ENCODE data around the gene CHRNA4.
"Not testable (repeated sequence)": the region's sequence is repeated elsewhere in the genome, so short reads cannot be mapped to it uniquely, and the experiment has no call there.

CHRNA4 gene

GRCh38 chr20:63309261-63310071 is 51.7 kb downstream of the CHRNA4 start:
- Histone ChIP-seq H3K27ac (ENCODE audit: low read depth, low read length, severe bottlenecking) (no peak overlapping the region), H3K4me3 (ENCODE audit: extremely low read depth, insufficient read depth, low read length, poor library complexity, severe bottlenecking) (no peak overlapping the region)

GRCh38 chr20:63308218-63308911 is 52.8 kb downstream of the CHRNA4 start:
- Histone ChIP-seq H3K4me3 (ENCODE audit: extremely low read depth, insufficient read depth, low read length, poor library complexity, severe bottlenecking) (no peak overlapping the region), H3K27ac (ENCODE audit: low read depth, low read length, severe bottlenecking) (no peak overlapping the region), H3K36me3 (ENCODE audit: control insufficient read depth, insufficient read depth, low read length) (no peaks in the 10 kb centered on the region), H3K4me1 (ENCODE audit: control insufficient read depth, insufficient read depth, low read length, poor library complexity, severe bottlenecking) (no peaks in the 10 kb centered on the region), H3K9me3 (ENCODE audit: control insufficient read depth, low read length) (no peaks in the 10 kb centered on the region)
- WGBS, 2 experiments (ENCODE audit: insufficient coverage in 2 of 2) = 89 to 90% methylated on average over 25 to 29 of the region's 30 CpGs

More at GRCh38 chr20:63309261-63310071, 51.7 kb downstream of the CHRNA4 start:
- 56 to 57% methylated on average over 27 to 28 of the region's 35 CpGs for WGBS, 2 experiments (ENCODE audit: insufficient coverage in 2 of 2)
- Histone ChIP-seq H3K9me3 (ENCODE audit: control insufficient read depth, low read length) (no peaks in the 10 kb centered on the region), H3K4me1 (ENCODE audit: control insufficient read depth, insufficient read depth, low read length, poor library complexity, severe bottlenecking) (no peaks in the 10 kb centered on the region), H3K36me3 (ENCODE audit: control insufficient read depth, insufficient read depth, low read length) (no peaks in the 10 kb centered on the region)

DNA sequence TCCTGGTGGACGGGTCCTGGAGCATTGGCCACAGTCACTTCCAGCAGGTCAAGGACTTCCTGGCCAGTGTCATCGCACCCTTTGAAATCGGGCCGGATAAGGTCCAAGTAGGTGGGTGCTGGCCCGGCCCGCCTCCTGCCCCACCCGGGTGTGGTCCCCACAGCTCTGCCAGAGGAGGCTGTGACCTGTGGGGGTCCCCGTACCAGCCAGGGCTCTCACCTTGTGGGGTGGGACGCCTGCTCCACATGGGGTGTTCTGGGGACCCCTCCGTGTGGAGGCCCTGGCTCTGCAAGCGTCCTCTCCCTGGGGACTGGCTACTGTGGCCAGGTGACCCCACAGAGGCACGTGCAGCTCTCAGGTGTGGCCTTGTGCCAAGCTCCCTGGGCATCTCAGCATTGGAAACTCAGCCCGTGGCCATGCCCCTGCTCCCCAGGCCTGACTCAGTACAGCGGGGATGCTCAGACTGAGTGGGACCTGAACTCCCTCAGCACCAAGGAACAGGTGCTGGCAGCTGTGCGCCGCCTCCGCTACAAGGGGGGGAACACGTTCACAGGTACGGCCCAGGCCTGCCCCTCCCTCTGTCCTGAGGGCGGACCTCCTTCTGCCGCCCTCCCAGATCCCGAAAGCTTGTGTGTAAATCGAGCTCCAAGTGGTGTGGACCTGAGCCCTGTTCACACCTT is 53.5 kb downstream of the CHRNA4 start:
- Histone ChIP-seq H3K4me1 (ENCODE audit: control insufficient read depth, insufficient read depth, low read length, poor library complexity, severe bottlenecking) (no peaks in the 10 kb centered on the region), H3K4me3 (ENCODE audit: extremely low read depth, insufficient read depth, low read length, poor library complexity, severe bottlenecking) (no peak overlapping the region), H3K9me3 (ENCODE audit: control insufficient read depth, low read length) (no peaks in the 10 kb centered on the region), H3K27ac (ENCODE audit: low read depth, low read length, severe bottlenecking) (no peak overlapping the region), H3K36me3 (ENCODE audit: control insufficient read depth, insufficient read depth, low read length) (no peaks in the 10 kb centered on the region)
- WGBS, 2 experiments (ENCODE audit: insufficient coverage in 2 of 2) = 83 to 87% methylated on average over 19 to 23 of the region's 23 CpGs

- 88 to 91% methylated on average over 35 of the region's 35 CpGs for WGBS, 2 experiments (ENCODE audit: insufficient coverage in 2 of 2)
- no peaks in the 10 kb centered on the region for H3K36me3 ChIP-seq (ENCODE audit: control insufficient read depth, insufficient read depth, low read length)
- H3K4me1 ChIP-seq (ENCODE audit: control insufficient read depth, insufficient read depth, low read length, poor library complexity, severe bottlenecking) = no peaks in the 10 kb centered on the region
- H3K27ac ChIP-seq (ENCODE audit: low read depth, low read length, severe bottlenecking) = no peak overlapping the region
- no peaks in the 10 kb centered on the region for H3K9me3 ChIP-seq (ENCODE audit: control insufficient read depth, low read length)
- H3K4me3 ChIP-seq (ENCODE audit: extremely low read depth, insufficient read depth, low read length, poor library complexity, severe bottlenecking) = no peak overlapping the region
These were observed 54.2 kb downstream of the CHRNA4 start for GRCh38 chr20:63306673-63307537.

- not testable (repeated sequence) for H3K27ac ChIP-seq (ENCODE audit: low read depth, low read length, severe bottlenecking)
These were observed 55.0 kb downstream of the CHRNA4 start for GRCh38 chr20:63305933-63306672.

GRCh38 chr20:63305393-63305792 is 55.8 kb downstream of the CHRNA4 start:
- WGBS, 2 experiments (ENCODE audit: insufficient coverage in 2 of 2) = 53 to 78% methylated on average over 4 to 6 of the region's 8 CpGs
- Histone ChIP-seq H3K27ac (ENCODE audit: low read depth, low read length, severe bottlenecking) (no peak overlapping the region), H3K4me1 (ENCODE audit: control insufficient read depth, insufficient read depth, low read length, poor library complexity, severe bottlenecking) (no peaks in the 10 kb centered on the region), H3K9me3 (ENCODE audit: control insufficient read depth, low read length) (no peaks in the 10 kb centered on the region), H3K4me3 (ENCODE audit: extremely low read depth, insufficient read depth, low read length, poor library complexity, severe bottlenecking) (no peak overlapping the region), H3K36me3 (ENCODE audit: control insufficient read depth, insufficient read depth, low read length) (no peaks in the 10 kb centered on the region)

More at GRCh38 chr20:63305933-63306672, 55.0 kb downstream of the CHRNA4 start:
- H3K4me1 ChIP-seq (ENCODE audit: control insufficient read depth, insufficient read depth, low read length, poor library complexity, severe bottlenecking); H3K4me3 ChIP-seq (ENCODE audit: extremely low read depth, insufficient read depth, low read length, poor library complexity, severe bottlenecking); H3K9me3 ChIP-seq (ENCODE audit: control insufficient read depth, low read length); H3K36me3 ChIP-seq (ENCODE audit: control insufficient read depth, insufficient read depth, low read length): not testable (repeated sequence)
- 91% methylated on average over 3 to 13 of the region's 30 CpGs for WGBS, 2 experiments (ENCODE audit: insufficient coverage in 2 of 2)

GRCh38 chr20:63303095-63303666 is 58.0 kb downstream of the CHRNA4 start:
- Histone ChIP-seq H3K4me1 (ENCODE audit: control insufficient read depth, insufficient read depth, low read length, poor library complexity, severe bottlenecking) (no peaks in the 10 kb centered on the region), H3K4me3 (ENCODE audit: extremely low read depth, insufficient read depth, low read length, poor library complexity, severe bottlenecking) (no peak overlapping the region), H3K27ac (ENCODE audit: low read depth, low read length, severe bottlenecking) (no peak overlapping the region), H3K36me3 (ENCODE audit: control insufficient read depth, insufficient read depth, low read length) (no peaks in the 10 kb centered on the region), H3K9me3 (ENCODE audit: control insufficient read depth, low read length) (no peaks in the 10 kb centered on the region)
- 71 to 100% methylated on average over 1 to 2 of the region's 5 CpGs for WGBS, 2 experiments (ENCODE audit: insufficient coverage in 2 of 2)

DNA sequence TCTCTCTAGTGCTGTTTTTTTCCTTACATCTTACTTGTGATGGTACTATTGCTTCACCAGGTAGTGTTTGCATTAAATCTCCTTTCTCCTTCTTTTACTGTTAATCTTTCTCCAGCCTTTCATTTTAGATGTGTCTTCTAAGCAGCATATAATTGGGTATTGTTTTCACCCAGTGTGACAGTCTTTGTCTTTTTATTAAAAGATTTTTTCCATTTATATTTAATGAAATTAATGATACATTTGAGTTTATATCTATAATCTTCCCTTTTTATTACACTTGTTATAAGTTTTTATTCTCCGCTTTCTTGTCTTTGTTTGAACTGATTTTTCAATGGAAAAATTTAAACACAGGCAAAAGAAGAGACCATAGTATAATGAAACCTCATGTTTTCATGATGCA is 59.5 kb downstream of the CHRNA4 start:
- Histone ChIP-seq H3K4me3 (ENCODE audit: extremely low read depth, insufficient read depth, low read length, poor library complexity, severe bottlenecking) (no peak overlapping the region), H3K4me1 (ENCODE audit: control insufficient read depth, insufficient read depth, low read length, poor library complexity, severe bottlenecking) (no peaks in the 10 kb centered on the region)
- no CpG with 5 or more reads among the region's 1 CpG for WGBS, 2 experiments (ENCODE audit: insufficient coverage in 2 of 2)

DNA sequence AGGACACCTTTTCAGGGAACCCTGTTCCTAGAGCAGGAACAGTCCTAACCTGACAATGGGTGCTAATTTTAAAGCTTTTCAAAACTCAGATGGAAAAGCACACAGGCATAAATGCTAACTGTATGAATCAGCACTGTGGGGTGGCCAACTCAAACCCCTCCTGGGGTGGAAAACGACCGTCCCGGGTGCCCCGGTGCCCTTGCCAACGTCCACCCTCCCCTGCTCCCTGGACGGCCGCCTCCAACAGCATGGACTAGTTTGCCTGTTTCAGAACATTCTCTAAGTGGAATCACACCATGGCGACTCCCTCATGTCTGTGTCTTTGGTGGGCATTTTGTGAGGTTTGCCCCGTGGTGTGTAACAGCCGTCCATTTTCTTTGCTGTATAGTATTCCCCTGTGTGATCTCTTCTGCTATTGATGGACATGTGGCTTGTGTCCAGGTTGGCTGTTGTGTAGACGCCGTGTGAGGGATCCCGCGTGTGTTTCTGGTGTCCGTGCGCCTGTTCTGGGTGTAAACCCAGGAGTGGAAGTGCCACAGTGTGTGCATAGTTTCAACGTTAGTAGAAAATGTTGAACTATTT is 62.3 kb downstream of the CHRNA4 start:
- H3K9me3 ChIP-seq (ENCODE audit: control insufficient read depth, low read length) = no peaks in the 10 kb centered on the region
- no peaks in the 10 kb centered on the region for H3K4me1 ChIP-seq (ENCODE audit: control insufficient read depth, insufficient read depth, low read length, poor library complexity, severe bottlenecking)
- no peaks in the 10 kb centered on the region for H3K36me3 ChIP-seq (ENCODE audit: control insufficient read depth, insufficient read depth, low read length)
- H3K27ac ChIP-seq (ENCODE audit: low read depth, low read length, severe bottlenecking) = no peak overlapping the region
- no peak overlapping the region for H3K4me3 ChIP-seq (ENCODE audit: extremely low read depth, insufficient read depth, low read length, poor library complexity, severe bottlenecking)
- WGBS, 2 experiments (ENCODE audit: insufficient coverage in 2 of 2) = 87 to 88% methylated on average over 16 to 17 of the region's 17 CpGs

More for the DNA sequence above, 59.5 kb downstream of the CHRNA4 start:
- Histone ChIP-seq H3K9me3 (ENCODE audit: control insufficient read depth, low read length) (no peaks in the 10 kb centered on the region), H3K27ac (ENCODE audit: low read depth, low read length, severe bottlenecking) (no peak overlapping the region), H3K36me3 (ENCODE audit: control insufficient read depth, insufficient read depth, low read length) (no peaks in the 10 kb centered on the region)

Measured in mesodermal cell (in vitro differentiated cells).